HG03095 (cell line): Measurements from ENCODE around the gene PROZ.
A peak's percentile ranks its signal among the peaks of the same experiment; 100 is the strongest.

Experiments used
- ATAC-seq: cut with Tn5 transposase; IDR thresholded peaks from one replicate; pipeline ENCODE4 v1.9.1; 2021; ENCODE audit warnings: moderate library complexity; ENCODE audit not compliant: unreplicated experiment

Gene PROZ

DNA sequence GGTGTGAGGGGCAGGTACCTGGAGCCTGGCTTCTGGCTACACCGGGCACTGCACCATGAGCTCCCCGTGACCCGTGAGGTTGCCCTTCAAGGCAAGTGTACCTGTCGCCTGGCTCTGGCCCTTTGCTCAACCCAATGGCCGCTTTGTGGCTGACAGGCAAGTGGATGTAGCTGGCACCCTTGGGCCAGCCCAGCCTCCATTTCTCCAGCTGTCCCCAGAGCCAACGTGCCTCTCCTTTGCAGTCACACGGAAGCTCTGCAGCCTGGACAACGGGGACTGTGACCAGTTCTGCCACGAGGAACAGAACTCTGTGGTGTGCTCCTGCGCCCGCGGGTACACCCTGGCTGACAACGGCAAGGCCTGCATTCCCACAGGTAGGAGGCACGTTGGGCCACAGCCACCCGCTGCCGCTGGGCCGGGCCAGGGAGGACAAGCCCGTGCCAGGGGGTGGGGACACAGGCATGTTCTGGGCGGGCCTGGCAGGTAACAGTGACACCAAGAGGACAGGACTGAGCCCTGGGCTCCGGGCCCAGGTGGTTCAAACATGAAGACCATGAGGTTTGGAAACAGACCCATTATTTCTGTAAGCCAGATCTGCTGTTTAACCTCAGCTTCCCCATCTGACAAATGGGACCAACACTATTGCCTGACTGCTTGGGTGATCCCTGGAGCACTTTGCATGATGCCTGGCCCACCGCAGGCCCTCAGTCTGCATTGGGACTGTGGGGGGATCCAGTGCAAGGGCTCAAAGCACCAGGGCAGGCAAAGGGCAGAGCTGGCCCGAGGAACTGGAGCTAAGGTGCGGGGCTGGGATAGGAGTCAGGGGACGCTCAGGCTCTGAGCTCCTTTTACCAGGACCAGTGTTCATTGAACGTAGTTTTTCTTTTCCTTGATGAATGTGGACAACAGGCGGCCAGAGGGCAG lies 17.5 kb upstream of the PROZ start:
- ATAC-seq = no peak

DNA sequence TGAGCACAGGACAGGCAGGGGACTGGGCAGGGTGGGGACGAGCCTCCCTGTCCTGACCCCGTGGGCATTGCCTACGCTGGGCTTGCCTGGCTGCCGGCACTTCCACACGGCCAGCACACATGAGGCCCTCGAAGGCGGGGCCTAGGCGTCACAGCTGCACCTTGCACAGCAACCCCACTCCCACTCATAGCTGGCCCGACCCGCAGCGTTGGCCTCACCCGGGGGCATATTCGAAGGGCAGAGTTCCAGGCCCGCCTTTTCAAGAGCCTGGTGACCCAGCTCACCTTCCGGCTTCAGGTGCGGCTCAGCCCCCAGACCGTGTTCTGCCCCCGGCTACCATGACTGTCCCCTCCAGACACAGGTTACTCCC lies 16.9 kb upstream of the PROZ start:
- ATAC-seq = no peak

DNA sequence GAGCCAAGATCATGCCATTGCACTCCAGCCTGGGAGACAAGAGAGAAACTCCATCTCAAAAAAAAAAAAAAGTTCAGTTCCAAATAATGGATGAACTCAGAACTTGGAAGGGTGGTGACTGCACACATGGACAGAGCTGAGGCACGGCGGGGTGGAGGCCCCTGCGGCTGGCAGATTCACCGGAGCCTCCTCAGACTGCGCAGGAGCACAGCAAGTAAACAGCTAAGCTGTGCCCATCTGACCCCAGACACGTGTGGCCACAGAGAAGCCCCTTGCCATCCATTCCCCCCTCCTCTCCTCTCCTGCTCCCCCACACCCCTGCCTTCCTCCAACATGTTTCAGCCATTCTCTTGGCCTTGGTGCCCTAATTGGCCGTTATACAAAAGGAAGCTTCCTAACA lies 15.6 kb upstream of the PROZ start:
- no peak for ATAC-seq

DNA sequence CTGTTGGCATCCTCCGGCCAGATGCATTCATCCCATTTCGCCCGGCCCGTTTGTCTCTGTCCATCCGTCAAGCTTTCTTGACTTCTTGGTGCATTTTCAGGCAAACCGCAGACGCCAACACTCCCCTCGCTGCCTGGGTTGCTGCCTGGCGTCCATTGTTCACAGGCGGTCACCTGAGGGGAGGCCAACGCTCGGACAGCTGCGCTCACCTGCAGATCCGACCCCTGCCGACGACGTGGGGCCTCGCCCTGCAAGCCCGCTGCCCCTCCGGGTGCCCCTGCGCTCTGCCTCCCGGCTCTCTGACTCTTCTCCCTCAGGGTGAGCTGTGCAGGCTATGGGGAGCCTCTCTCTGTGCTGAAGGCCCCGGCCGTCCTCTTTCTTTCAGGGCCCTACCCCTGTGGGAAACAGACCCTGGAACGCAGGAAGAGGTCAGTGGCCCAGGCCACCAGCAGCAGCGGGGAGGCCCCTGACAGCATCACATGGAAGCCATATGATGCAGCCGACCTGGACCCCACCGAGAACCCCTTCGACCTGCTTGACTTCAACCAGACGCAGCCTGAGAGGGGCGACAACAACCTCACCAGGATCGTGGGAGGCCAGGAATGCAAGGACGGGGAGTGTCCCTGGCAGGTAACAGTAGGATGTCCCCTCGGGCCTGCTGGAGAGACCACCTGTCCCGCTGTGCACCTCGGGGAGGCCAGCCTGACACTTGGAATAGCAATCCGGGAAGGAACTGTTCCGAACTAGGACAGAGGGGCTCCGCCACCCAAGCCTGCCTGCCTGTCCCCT lies 14.8 kb upstream of the PROZ start:
- no peak for ATAC-seq

DNA sequence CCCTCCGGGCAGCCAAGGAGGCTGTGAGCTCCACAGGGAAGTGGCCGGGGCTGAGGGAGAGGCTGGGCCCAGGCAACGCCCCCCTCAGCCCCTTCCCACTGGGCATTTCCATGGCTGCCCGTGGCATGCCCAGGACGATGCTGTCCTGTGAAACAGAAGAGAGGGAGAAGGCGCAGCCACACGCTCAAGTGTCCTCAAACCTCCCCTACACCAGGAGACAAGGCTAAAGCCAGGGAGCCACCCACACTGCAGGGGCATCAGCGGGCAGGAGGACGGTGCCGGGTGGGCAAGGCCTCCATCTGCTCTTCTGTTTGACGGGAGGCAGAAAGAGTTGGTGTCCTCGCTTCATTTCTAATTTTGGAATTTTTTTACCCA lies 14.2 kb upstream of the PROZ start:
- ATAC-seq = no peak

DNA sequence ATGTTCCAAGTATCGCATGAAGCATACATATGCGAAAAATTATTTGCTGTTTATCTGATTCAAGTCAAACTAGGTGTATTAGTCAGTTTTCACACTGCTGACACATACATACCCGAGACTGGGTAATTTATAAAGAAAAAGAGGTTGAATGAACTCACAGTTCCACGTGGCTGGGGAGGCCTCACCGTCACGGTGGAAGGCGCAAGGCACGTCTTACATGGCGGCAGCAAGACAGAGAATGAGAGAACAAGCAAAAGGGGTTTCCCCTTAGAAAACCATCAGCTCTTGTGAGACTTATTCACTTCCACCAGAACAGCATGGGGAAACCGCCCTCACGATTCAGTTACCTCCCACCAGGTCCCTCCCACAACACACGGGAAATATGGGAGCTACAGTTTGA lies 13.0 kb upstream of the PROZ start:
- no peak for ATAC-seq

DNA sequence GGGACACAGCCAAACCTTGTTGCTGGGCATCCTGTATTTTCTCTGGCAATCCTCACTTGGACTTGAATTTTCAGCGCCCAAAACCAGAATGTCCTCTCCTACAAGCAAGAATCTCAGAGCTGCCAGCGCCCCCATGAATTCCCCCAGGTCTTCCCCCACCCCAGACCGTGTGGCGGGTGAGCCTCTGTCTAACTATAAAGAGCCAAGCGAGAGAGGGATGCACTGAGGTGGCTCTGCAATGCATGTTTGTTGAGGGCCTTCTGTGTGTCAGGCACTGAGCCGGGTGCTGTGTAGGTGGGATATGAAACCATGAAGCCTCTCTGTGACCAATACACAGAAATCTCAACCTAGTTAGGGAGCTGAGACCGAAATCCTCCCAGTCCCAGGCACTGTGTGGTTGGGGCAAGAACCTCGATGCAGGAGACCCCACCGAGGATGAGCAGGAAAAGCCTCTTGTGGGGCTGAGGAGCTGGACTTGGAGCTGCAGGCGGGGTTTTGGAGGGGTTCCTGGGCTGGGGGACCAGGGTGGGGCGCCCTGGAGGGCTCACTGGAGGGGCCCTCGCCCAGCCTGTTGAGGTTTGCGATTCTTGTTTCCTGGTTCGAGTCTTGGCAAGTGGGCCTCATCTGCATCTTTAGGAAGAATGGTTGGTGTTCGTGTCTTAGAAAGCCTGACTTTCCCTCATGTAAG lies 12.4 kb upstream of the PROZ start:
- no peak for ATAC-seq

DNA sequence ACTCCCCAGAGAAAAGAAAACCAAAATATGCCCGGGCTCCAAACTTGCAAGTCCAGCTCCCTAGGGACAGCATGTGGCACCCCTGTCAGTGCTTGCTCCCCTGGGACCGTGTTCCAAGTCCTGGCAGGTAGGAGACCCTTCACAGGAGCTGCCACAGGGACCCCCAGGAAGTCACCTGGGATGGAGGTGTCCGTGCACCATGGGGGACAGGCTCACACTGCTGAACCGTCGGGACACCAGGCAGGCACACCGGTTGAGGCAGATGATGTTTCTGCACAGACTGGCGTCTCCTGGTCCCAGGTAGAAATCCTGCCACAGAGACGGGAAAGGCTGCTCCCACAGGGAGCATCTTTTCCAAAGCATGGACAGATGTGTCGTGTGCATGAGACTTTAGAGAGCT lies 11.7 kb upstream of the PROZ start:
- no peak for ATAC-seq

DNA sequence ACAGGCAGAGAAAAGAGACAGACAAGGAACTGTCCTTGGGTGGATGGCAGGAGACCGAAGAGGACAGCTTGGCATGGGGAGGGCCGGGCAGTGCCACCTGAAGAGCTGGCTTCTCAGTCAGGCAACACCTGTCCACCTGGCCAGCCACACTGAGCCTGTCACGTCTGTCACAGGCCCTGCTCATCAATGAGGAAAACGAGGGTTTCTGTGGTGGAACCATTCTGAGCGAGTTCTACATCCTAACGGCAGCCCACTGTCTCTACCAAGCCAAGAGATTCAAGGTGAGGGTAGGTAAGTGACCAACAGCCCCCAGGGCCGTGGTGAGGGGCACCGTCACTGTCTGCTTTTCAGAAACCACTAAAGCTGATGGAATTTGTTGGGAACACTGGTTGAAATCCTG lies 11.2 kb upstream of the PROZ start:
- no peak for ATAC-seq

DNA sequence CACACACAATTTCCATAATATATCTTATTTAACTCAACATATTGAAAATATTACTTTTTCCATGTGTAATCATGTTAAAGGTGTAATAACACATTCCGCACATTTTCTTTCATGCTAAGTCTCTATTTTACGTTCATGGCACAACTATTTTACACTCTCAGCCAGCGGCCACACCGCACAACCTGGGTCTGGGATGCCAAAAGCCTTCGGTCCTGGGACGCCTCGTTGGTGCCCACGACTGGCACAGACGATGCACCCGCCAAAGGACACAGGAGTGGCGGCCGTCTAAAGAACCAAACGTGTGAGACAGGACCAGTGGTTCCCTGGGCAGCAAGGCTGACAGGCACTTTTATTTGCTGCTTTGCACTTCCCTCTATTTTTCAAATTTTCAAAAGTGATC lies 10.0 kb upstream of the PROZ start:
- ATAC-seq = no peak

DNA sequence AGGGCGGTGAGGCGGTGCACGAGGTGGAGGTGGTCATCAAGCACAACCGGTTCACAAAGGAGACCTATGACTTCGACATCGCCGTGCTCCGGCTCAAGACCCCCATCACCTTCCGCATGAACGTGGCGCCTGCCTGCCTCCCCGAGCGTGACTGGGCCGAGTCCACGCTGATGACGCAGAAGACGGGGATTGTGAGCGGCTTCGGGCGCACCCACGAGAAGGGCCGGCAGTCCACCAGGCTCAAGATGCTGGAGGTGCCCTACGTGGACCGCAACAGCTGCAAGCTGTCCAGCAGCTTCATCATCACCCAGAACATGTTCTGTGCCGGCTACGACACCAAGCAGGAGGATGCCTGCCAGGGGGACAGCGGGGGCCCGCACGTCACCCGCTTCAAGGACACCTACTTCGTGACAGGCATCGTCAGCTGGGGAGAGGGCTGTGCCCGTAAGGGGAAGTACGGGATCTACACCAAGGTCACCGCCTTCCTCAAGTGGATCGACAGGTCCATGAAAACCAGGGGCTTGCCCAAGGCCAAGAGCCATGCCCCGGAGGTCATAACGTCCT lies 9.4 kb upstream of the PROZ start:
- ATAC-seq = no peak

DNA sequence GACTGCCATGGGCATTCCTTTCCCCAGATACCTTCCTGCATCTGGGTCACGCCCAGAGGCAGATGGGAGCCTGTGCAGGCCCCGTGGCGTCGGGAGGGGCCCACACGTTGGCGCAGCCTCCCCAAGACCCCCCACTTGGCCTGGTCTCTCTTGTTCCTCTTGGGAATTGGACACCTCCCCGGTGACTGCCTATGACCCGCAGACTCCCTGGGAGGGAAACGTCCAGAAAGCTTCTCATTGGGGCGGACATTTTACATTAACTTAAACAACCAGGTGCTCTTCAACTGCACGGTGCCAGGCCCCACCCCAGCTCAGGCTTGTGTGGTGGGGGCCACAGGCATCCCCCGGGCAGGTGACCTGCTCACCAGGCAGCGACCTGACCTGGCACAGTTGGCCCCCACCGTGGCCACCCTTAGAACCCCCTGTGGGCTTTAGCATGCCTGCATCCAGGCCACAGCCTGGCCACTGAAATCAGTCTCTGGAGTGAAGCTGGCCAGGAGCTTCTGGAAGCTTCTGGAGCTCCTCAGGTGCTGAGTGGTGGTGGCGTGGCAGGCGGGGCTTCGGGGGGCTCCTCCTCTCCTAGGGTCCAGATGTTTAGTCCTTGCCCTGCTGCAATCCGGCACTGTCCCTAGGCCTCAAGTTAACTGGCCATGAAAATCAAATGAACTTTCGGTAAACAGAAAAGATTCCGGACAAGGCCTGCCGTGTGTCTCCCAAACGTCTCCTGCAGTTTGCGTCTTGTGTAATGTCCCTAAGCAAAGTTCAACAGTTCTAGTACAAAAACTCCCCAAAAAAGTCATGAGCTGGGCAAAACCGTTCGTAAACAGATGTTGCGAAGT lies 8.5 kb upstream of the PROZ start:
- no peak for ATAC-seq

DNA sequence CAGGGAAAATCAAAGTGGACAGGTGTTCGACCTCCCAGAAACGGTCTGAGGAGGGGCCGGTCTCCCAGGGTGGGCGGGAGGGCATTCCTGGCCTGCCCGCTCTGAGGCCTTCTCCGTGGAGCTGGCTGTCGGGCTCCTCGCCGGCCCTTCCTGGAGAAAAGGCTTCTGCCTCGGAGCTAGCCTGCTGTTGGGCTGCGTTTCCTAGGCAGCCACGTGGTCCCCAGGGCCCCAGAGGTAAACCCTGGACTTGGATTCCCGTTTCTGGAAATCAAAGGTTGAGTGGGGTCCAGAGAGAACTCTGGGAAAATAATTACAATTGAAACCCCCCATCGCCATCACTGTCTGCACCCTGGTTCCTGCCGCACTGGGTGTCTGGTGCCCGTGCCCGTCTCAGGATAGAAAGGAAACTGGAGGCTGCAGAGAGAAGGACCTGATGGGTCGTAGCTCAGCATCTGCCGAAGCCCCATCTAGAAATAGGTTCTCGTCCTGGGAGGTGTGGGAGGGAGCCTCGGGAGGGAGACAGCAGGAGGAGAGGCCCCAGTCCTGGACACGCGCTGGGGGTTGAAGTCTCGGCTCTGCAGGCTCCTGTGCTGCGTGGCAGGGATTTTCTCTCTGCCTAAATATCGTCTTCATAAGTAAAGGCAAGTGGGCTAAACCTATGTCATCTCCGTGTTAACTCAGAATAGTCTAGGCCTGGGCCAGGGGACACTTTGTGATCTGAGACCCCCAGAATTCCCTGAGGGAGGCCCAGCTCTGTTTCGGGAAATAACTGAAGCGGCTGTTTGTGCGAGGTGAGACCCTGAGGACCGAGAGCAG lies 7.7 kb upstream of the PROZ start:
- no peak for ATAC-seq

DNA sequence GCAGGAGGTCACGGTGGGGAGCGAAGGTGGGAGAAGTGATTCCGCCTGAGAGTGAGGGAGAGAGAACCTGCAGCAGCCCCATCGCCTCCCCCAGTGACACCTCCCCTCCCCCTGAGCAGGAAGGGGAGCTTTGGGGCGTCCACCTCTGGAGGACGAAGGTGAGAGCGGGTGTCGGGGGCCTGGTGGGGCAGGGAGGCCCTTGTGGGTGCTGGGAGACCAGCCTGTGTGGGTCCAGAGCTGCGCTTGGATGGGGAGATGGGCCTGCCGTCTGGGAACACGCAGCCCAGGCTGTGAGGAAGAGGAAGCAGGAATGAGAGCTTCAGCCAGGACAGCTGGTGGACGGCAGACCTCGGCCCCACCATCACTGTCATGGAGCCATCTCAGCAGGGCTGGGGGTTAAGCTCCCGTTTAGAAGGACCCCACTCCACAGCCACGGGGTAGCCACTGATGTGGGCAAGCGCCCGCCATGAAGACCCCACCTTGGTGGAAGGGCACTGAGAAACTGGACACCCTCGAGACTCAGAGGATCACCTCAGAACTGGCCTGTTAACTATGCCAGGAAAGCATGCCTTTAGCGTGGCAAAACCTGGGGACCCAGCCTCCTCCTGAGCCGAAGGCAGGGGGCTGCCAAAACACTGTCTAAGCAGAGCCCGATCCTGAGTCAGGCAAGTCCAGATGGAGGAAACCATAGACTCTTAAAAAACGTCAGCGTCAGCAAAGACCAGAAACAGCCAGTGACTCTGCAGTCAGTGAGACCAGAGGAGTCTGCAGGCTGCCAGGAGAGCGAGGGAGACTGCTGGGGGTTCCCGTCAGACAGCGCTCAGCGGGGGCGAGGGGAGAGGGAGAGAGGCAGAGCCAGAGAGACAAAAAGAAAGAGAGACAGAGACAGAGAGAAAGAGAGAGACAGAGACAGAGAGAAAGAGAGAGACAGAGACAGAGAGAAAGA lies 6.4 kb upstream of the PROZ start:
- ATAC-seq = no peak

DNA sequence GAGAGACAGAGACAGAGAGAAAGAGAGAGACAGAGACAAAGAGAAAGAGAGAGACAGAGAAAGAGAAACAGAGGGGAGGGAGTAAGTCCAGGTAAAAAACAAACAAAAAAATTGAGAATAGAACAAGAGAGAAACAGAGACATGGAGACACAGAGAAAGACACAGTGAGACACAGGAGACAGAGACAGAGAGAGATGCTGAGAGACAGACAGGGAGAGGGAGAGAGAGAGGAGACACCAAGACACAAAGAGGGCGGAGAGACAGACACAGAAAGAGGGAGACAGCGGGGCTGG lies 5.8 kb upstream of the PROZ start:
- ATAC-seq = no peak

DNA sequence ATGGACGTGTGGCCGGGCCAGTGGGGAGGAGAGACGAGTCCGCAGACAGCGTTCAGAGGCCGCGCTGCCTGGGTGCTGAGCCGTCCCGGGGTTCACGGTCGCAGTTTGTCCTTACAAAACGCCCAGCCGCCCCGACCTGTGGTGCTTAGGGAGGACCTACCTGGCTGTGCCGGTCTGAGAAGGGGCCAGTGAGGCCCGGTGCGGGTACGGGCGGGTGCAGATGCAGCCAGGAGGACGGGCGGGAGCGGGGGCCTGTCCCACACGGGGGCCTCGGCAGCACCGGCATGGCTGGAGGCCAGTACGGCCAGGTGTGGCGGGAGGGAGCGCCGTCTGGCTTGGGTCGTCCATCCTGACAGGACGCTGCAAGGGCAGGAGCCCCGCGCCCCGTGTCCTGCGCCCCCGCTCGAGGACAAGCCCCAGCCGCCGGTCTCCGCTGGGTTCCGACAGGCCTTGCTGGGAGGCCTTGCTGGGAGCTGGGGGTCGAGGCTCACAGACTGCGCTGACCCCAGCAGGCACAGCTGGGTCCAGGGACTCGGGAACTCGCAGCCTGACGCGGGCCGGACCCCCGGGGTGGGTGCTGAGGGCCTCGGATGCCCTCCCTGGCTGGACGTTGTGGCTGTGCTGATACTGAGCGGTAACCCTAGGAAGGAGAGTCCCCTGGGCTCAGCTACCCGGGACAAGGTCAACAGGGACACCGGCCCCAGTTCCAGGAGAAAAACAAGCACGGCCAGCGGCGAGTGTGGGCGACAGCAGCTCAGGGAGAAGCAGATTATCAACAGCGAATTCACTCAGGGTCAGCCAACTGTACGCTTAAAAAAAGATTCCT lies 5.3 kb upstream of the PROZ start:
- no peak for ATAC-seq

DNA sequence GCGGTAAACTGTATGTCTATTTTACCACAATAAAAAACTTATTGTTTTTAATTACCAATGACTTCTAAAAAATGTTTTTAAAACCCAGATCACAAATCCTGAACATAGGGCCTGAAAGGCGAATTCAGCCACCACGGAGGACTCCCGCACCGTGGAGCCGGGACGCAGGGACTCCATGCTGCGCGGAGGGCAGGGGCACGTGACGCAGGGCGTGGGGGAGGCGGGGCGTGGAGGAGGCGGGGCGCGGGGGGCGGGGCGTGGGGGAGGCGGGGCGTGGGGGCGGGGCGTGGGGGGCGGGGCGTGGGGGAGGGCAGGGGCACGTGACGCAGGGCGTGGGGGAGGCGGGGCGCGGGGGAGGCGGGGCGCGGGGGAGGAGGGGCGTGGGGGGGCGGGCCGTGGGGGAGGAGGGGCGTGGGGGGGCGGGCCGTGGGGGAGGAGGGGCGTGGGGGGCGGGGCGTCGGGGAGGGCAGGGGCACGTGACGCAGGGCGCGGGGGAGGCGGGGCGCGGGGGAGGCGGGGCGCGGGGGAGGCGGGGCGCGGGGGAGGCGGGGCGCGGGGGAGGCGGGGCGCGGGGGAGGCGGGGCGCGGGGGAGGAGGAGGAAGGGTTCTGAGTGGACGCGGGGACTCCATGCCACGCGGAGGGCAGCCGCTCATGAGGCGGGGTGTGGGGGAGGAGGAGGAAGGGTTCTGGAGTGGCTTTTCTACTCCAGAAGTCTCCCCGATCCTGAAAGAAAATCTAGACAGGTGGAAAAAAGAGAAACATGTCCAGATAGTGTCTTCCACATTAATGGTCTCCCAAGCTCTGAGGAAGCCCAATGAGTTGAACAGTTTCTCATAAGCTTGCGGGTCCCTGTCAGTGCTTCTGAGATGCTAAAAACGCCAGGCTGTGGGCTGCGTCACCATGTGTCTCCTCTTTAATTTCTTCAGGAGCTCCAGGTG lies 4.4 kb upstream of the PROZ start:
- ATAC-seq = peak; percentile 55
